ENCODE measurements around the gene EDNRB. TPM values are rescaled to one million over a fixed set of nuclear protein-coding genes. Genes with fewer than 3 reads are reported as not detected.
"Not testable (repeated sequence)": the region's sequence is repeated elsewhere in the genome, so short reads cannot be mapped to it uniquely, and the experiment has no call there.

Gene EDNRB
- not detected for total RNA-seq

GRCh38 chr13:77918391-77919245 is at the start of gene EDNRB:
Gene EDNRB, minus strand, starts transcription at chr13:77918831. Its CDS starts 258 bp downstream, at chr13:77918573.
- peak in 1 of 2 donors; percentile 46 for ATAC-seq
- DNase-seq (ENCODE audit: low spot score in 2 of 2), result peak in 1 of 2 donors; percentile 11
- peaks cover 0 to 10% of the 10 kb centered on the region in 2 donors for H3K36me3 Mint-ChIP-seq
- H3K27ac Mint-ChIP-seq, result no peak within 1 kb of the TSS
- H3K9me3 Mint-ChIP-seq, result no peaks in the 10 kb centered on the region

- DNase-seq (ENCODE audit: low spot score in 2 of 2) (no peak), ATAC-seq (no peak)
- H3K36me3 Mint-ChIP-seq, result peaks cover 0 to under 1% of the 10 kb centered on the region in 2 donors
- H3K27ac Mint-ChIP-seq, result no peak overlapping the region
- peaks cover 0 to 4% of the 10 kb centered on the region in 2 donors for H3K9me3 Mint-ChIP-seq
Observed at GRCh38 chr13:77966671-77967070, 48.0 kb upstream of the EDNRB start.

- no peak for ATAC-seq
- H3K9me3 Mint-ChIP-seq, result no peaks in the 10 kb centered on the region
- DNase-seq (ENCODE audit: low spot score in 2 of 2), result no peak
- H3K27ac Mint-ChIP-seq, result no peak overlapping the region
- H3K36me3 Mint-ChIP-seq, result no peaks in the 10 kb centered on the region
Observed at GRCh38 chr13:77952737-77953136, 34.1 kb upstream of the EDNRB start.

- ATAC-seq (no peak), DNase-seq (ENCODE audit: low spot score in 2 of 2) (no peak)
- H3K9me3 Mint-ChIP-seq, result no peaks in the 10 kb centered on the region
- no peak overlapping the region for H3K27ac Mint-ChIP-seq
- H3K36me3 Mint-ChIP-seq, result no peaks in the 10 kb centered on the region
Observed at GRCh38 chr13:77952276-77952675, 33.6 kb upstream of the EDNRB start.

- Mint-ChIP-seq H3K36me3 (no peaks in the 10 kb centered on the region), H3K27ac (no peak overlapping the region), H3K9me3 (no peaks in the 10 kb centered on the region)
- ATAC-seq (no peak), DNase-seq (ENCODE audit: low spot score in 2 of 2) (no peak)
Observed at GRCh38 chr13:77946522-77946921, 27.9 kb upstream of the EDNRB start.

- not testable (repeated sequence) for H3K36me3 Mint-ChIP-seq; ATAC-seq; DNase-seq (ENCODE audit: low spot score in 2 of 2); H3K27ac Mint-ChIP-seq; H3K9me3 Mint-ChIP-seq
Observed at GRCh38 chr13:77935063-77935462, 16.4 kb upstream of the EDNRB start.

- DNase-seq (ENCODE audit: low spot score in 2 of 2), result no peak
- Mint-ChIP-seq H3K27ac (no peak overlapping the region), H3K9me3 (peaks cover 0 to 4% of the 10 kb centered on the region in 2 donors), H3K36me3 (no peaks in the 10 kb centered on the region)
- ATAC-seq, result no peak
Observed at GRCh38 chr13:77930430-77930829, 11.8 kb upstream of the EDNRB start.

- DNase-seq (ENCODE audit: low spot score in 2 of 2) (no peak), ATAC-seq (peak; percentile 51 to 86)
- Mint-ChIP-seq H3K9me3 (peaks cover 0 to 4% of the 10 kb centered on the region in 2 donors), H3K36me3 (no peaks in the 10 kb centered on the region), H3K27ac (no peak overlapping the region)
Observed at GRCh38 chr13:77928909-77929308, 10.3 kb upstream of the EDNRB start.

GRCh38 chr13:77925616-77926015 is 7.0 kb upstream of the EDNRB start:
- peaks cover 0 to 4% of the 10 kb centered on the region in 2 donors for H3K9me3 Mint-ChIP-seq
- no peaks in the 10 kb centered on the region for H3K36me3 Mint-ChIP-seq
- no peak for DNase-seq (ENCODE audit: low spot score in 2 of 2)
- H3K27ac Mint-ChIP-seq, result no peak overlapping the region
- ATAC-seq, result no peak

- Mint-ChIP-seq H3K36me3 (peaks cover 0 to 10% of the 10 kb centered on the region in 2 donors), H3K9me3 (no peaks in the 10 kb centered on the region), H3K27ac (no peak overlapping the region)
- no peak for ATAC-seq
- no peak for DNase-seq (ENCODE audit: low spot score in 2 of 2)
Observed at GRCh38 chr13:77919921-77920294, 1.3 kb upstream of the EDNRB start.

- H3K9me3 Mint-ChIP-seq, result no peaks in the 10 kb centered on the region
- peaks cover 0 to 10% of the 10 kb centered on the region in 2 donors for H3K36me3 Mint-ChIP-seq
- ATAC-seq (peak in 1 of 2 donors; percentile 24), DNase-seq (ENCODE audit: low spot score in 2 of 2) (peak in 1 of 2 donors; percentile 2)
- H3K27ac Mint-ChIP-seq, result no peak overlapping the region
Observed at GRCh38 chr13:77919246-77919920, 752 bp upstream of the EDNRB start.

- Mint-ChIP-seq H3K27ac (no peak overlapping the region), H3K36me3 (peaks cover 0 to 10% of the 10 kb centered on the region in 2 donors), H3K9me3 (no peaks in the 10 kb centered on the region)
- DNase-seq (ENCODE audit: low spot score in 2 of 2) (no peak), ATAC-seq (no peak)
Observed at GRCh38 chr13:77916488-77916887, 2.1 kb downstream of the EDNRB start.

- DNase-seq (ENCODE audit: low spot score in 2 of 2) (no peak), ATAC-seq (no peak)
- Mint-ChIP-seq H3K27ac (no peak overlapping the region), H3K36me3 (peaks cover 0 to 10% of the 10 kb centered on the region in 2 donors), H3K9me3 (no peaks in the 10 kb centered on the region)
Observed at GRCh38 chr13:77915686-77916085, 2.9 kb downstream of the EDNRB start.

GRCh38 chr13:77913003-77913402 is 5.6 kb downstream of the EDNRB start:
- peaks cover 0 to 3% of the 10 kb centered on the region in 2 donors for H3K36me3 Mint-ChIP-seq

GRCh38 chr13:77911751-77912150 is 6.9 kb downstream of the EDNRB start:
- Mint-ChIP-seq H3K9me3 (no peaks in the 10 kb centered on the region), H3K36me3 (no peaks in the 10 kb centered on the region), H3K27ac (no peak overlapping the region)
- no peak for ATAC-seq
- no peak for DNase-seq (ENCODE audit: low spot score in 2 of 2)

More at GRCh38 chr13:77913003-77913402, 5.6 kb downstream of the EDNRB start:
- Mint-ChIP-seq H3K27ac (no peak overlapping the region), H3K9me3 (no peaks in the 10 kb centered on the region)
- DNase-seq (ENCODE audit: low spot score in 2 of 2), result no peak
- ATAC-seq, result no peak

- no peak for ATAC-seq
- peaks cover 3 to 5% of the 10 kb centered on the region in 2 donors for H3K9me3 Mint-ChIP-seq
- no peak overlapping the region for H3K27ac Mint-ChIP-seq
- H3K36me3 Mint-ChIP-seq, result no peaks in the 10 kb centered on the region
- no peak for DNase-seq (ENCODE audit: low spot score in 2 of 2)
Observed at GRCh38 chr13:77909827-77910226, 8.8 kb downstream of the EDNRB start.

GRCh38 chr13:77908531-77908930 is 10.1 kb downstream of the EDNRB start:
- Mint-ChIP-seq H3K9me3 (peaks cover 3 to 5% of the 10 kb centered on the region in 2 donors), H3K27ac (no peak overlapping the region), H3K36me3 (no peaks in the 10 kb centered on the region)
- DNase-seq (ENCODE audit: low spot score in 2 of 2) (no peak), ATAC-seq (no peak)

All from activated naive CD4-positive, alpha-beta T cell treated with anti-CD3 and anti-CD28 coated beads, Interleukin-2, amount 50 U/mL, for 72 hours (primary cell).